HCEC 1CT (cell line): ENCODE data around the gene ZBTB25.
A peak's percentile ranks its signal among the peaks of the same experiment; 100 is the strongest.

Experiments
- DNase-seq: peaks from one replicate; pipeline ENCODE4 v3.0.0-alpha.2; 2017

ZBTB25 gene

GRCh38 chr14:64434528-64434927 lies 69.1 kb downstream of the ZBTB25 start:
- no peak for DNase-seq

GRCh38 chr14:64423987-64424386 lies 79.7 kb downstream of the ZBTB25 start:
- DNase-seq = peak; percentile 67

GRCh38 chr14:64422756-64423155 lies 80.9 kb downstream of the ZBTB25 start:
- no peak for DNase-seq

- DNase-seq = no peak
These were observed 81.6 kb downstream of the ZBTB25 start for GRCh38 chr14:64422005-64422404.

- DNase-seq = peak; percentile 73
These were observed 82.5 kb downstream of the ZBTB25 start for GRCh38 chr14:64421166-64421565.

GRCh38 chr14:64419003-64419402 lies 84.6 kb downstream of the ZBTB25 start:
- DNase-seq = no peak

GRCh38 chr14:64417771-64418125 lies 85.9 kb downstream of the ZBTB25 start:
- DNase-seq = no peak

GRCh38 chr14:64417055-64417770 lies 86.4 kb downstream of the ZBTB25 start:
- peak; percentile 43 for DNase-seq

GRCh38 chr14:64416348-64416932 lies 87.2 kb downstream of the ZBTB25 start:
- no peak for DNase-seq

GRCh38 chr14:64412237-64412636 lies 91.4 kb downstream of the ZBTB25 start:
- no peak for DNase-seq

GRCh38 chr14:64411001-64411400 lies 92.6 kb downstream of the ZBTB25 start:
- DNase-seq = no peak

GRCh38 chr14:64410084-64410774 lies 93.4 kb downstream of the ZBTB25 start:
- peak; percentile 53 for DNase-seq

GRCh38 chr14:64409126-64409920 lies 94.3 kb downstream of the ZBTB25 start:
- no peak for DNase-seq

GRCh38 chr14:64407329-64407728 lies 96.3 kb downstream of the ZBTB25 start:
- no peak for DNase-seq

- DNase-seq = no peak
These were observed 98.3 kb downstream of the ZBTB25 start for GRCh38 chr14:64405295-64405694.

GRCh38 chr14:64401949-64402348 lies 101.7 kb downstream of the ZBTB25 start:
- no peak for DNase-seq

GRCh38 chr14:64400829-64401459 lies 102.7 kb downstream of the ZBTB25 start:
- no peak for DNase-seq
